T-cell (primary cell): ENCODE data around the gene AKT1. TPM values are rescaled to one million over a fixed set of nuclear protein-coding genes. Genes with fewer than 3 reads are reported as not detected.
A peak's percentile ranks its signal among the peaks of the same experiment; 100 is the strongest.

Experiments
- ATAC-seq, 4 experiments: fragments of 200-7000 bp in 3 of 4; fragments of 150-1000 bp in 1 of 4; cut with Tn5 transposase; replicated peaks in 1 of 4; 1 replicate in 3 of 4; 2 replicates in 1 of 4; pipeline ENCODE4 v1.10.0; 2021; ENCODE audit warnings: moderate library complexity in 3 of 4, mild to moderate bottlenecking in 2 of 4, moderate number of reproducible peaks in 1 of 4
- CTCF ChIA-PET, 2 donors: fragments of 300-600 bp; sonication (Branson Sonifier 250); formaldehyde crosslinking; loops; one replicate each; lab custom pipeline; 2022; ENCODE audit warnings: antibody characterized with exemption in 2 of 2; lab: Charles Lee
- POLR2A ChIA-PET, 2 donors: fragments of 300-600 bp; sonication (Branson Sonifier 250); formaldehyde crosslinking; loops; one replicate each; lab custom pipeline; 2022; ENCODE audit warnings: antibody characterized with exemption in 2 of 2; lab: Charles Lee
- DNase-seq, 35 experiments: peaks; one replicate each; pipeline versions ENCODE4 v3.0.0 to v3.0.0-alpha.2; 2013 to 2023
- H3K27ac ChIP-seq: one replicate; pipeline ENCODE4 v1.5.1; 2013; ENCODE audit warnings: low read length
- H3K27me3 ChIP-seq, 2 experiments: replicated peaks in 1 of 2; 1 replicate in 1 of 2; 2 replicates in 1 of 2; pipeline versions ENCODE4 v1.6.1 to v1.7.0; 2013; ENCODE audit warnings: low read length in 1 of 2, mixed read lengths in 1 of 2; ENCODE audit not compliant: control insufficient read depth in 2 of 2, insufficient read depth in 2 of 2; ENCODE audit errors: extremely low read depth in 1 of 2
- H3K36me3 ChIP-seq, 2 donors: 1 replicate in 1 of 2; 2 replicates in 1 of 2; pipeline versions ENCODE4 v1.6.1 to v1.7.0; 2013; ENCODE audit warnings: low read length in 1 of 2; ENCODE audit not compliant: control insufficient read depth in 2 of 2, insufficient read depth in 1 of 2; ENCODE audit errors: extremely low read depth in 1 of 2
- H3K4me1 ChIP-seq, 2 experiments: 1 replicate in 1 of 2; 2 replicates in 1 of 2; pipeline versions ENCODE4 v1.6.1 to v1.7.0; 2013; ENCODE audit warnings: low read length in 2 of 2, mixed read lengths in 1 of 2; ENCODE audit not compliant: insufficient read depth in 2 of 2, control insufficient read depth in 1 of 2; ENCODE audit errors: extremely low read depth in 1 of 2
- H3K4me3 ChIP-seq, 2 donors: 1 replicate in 1 of 2; 2 replicates in 1 of 2; pipeline versions ENCODE4 v1.5.1 to v1.7.0; 2013; ENCODE audit warnings: mild to moderate bottlenecking in 2 of 2, low read length in 1 of 2, moderate library complexity in 1 of 2; ENCODE audit not compliant: control insufficient read depth in 1 of 2; ENCODE audit errors: extremely low read depth in 1 of 2
- H3K9me3 ChIP-seq: 2 replicates; pipeline ENCODE4 v1.7.0; 2013
- H3K27ac Mint-ChIP-seq, 2 donors: one replicate each; pipeline ENCODE4 v1.8.0; 2020 to 2021; ENCODE audit warnings: mild to moderate bottlenecking in 2 of 2, mixed read lengths in 2 of 2
- H3K27me3 Mint-ChIP-seq, 2 donors: one replicate each; pipeline ENCODE4 v1.8.0; 2021 to 2022; ENCODE audit warnings: mixed read lengths in 2 of 2
- H3K36me3 Mint-ChIP-seq: one replicate; pipeline ENCODE4 v1.8.0; 2021; ENCODE audit warnings: mixed read lengths
- H3K4me1 Mint-ChIP-seq, 3 donors: one replicate each; pipeline ENCODE4 v1.8.0; 2020 to 2022; ENCODE audit warnings: mixed read lengths in 3 of 3, mild to moderate bottlenecking in 1 of 3
- H3K4me3 Mint-ChIP-seq, 3 donors: one replicate each; pipeline ENCODE4 v1.8.0; 2020 to 2022; ENCODE audit warnings: mild to moderate bottlenecking in 3 of 3, mixed read lengths in 3 of 3, moderate library complexity in 3 of 3
- H3K9me3 Mint-ChIP-seq, 3 donors: one replicate each; pipeline ENCODE4 v1.8.0; 2020 to 2022; ENCODE audit warnings: mixed read lengths in 3 of 3
- WGBS: methylation state at CpG from one replicate; pipeline ENCODE4 v1.1.5; 2013; ENCODE audit warnings: missing lambda C conversion rate; ENCODE audit not compliant: insufficient coverage; 5-methylcytosine and 5-hydroxymethylcytosine counted together
- total RNA-seq, 35 experiments: library from RNA in 6 of 35; stranded (reverse) in 6 of 35; fragments of 120-200 nt in 1 of 35; gene quantifications; one replicate each; pipeline versions ENCODE4 v1.2.1 to v1.2.4 and lab custom pipeline; 2013 to 2026

The AKT1 gene
- total RNA-seq, 5 donors from 2014 or later (not counting 1 experiment from before 2014, with no cell fraction given) = 68.4 to 113 (median 99.7) TPM

DNA sequence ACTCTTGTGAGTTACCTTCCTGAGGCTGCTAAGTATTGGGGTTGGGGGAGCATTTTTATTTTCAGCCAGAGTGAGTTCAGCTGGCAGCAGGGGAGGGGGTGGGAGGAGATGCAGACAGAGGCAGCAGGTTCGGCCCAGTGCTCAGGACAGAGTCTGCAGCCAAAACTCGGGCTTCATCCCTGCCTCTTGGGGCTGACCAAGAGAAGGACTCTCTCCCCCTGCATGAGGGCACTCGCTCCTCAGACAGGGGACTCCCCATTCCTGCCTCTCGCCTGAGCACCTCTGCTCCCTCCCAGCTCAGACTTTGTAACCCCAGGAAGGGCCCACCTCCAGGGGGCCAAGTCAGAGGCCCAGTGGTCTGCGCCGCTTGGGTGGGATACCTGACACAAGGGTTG lies 1.1 kb upstream of the AKT1 start:
- Mint-ChIP-seq H3K4me1 (peaks cover 45 to 46% (median 46%) of the 10 kb centered on the region in 3 donors), H3K36me3 (peaks cover under 1% of the 10 kb centered on the region), H3K9me3 (no peaks in the 10 kb centered on the region), H3K27ac (peak overlapping the region; percentile 76 to 86), H3K27me3 (no peaks in the 10 kb centered on the region), H3K4me3 (peak overlapping the region; percentile 67 to 76 (median 70))
- Histone ChIP-seq H3K27ac (no peak overlapping the region), H3K9me3 (no peaks in the 10 kb centered on the region), H3K27me3 (no peaks in the 10 kb centered on the region), H3K4me1 (peaks cover 10 to 59% of the 10 kb centered on the region in 2 experiments), H3K36me3 (peaks cover 5 to 7% of the 10 kb centered on the region in 2 donors), H3K4me3 (no peak overlapping the region)
- no peak for DNase-seq
- no peak for ATAC-seq
- 84% methylated on average over 3 of the region's 6 CpGs for WGBS
- POLR2A ChIA-PET = no interaction called here
- CTCF ChIA-PET = interaction anchor here in 1 of 2 donors (1.0 kb wide), 1 partner anchor 44 kb away, joined by 4 read pairs; the partner anchor contains the start of gene SIVA1

DNA sequence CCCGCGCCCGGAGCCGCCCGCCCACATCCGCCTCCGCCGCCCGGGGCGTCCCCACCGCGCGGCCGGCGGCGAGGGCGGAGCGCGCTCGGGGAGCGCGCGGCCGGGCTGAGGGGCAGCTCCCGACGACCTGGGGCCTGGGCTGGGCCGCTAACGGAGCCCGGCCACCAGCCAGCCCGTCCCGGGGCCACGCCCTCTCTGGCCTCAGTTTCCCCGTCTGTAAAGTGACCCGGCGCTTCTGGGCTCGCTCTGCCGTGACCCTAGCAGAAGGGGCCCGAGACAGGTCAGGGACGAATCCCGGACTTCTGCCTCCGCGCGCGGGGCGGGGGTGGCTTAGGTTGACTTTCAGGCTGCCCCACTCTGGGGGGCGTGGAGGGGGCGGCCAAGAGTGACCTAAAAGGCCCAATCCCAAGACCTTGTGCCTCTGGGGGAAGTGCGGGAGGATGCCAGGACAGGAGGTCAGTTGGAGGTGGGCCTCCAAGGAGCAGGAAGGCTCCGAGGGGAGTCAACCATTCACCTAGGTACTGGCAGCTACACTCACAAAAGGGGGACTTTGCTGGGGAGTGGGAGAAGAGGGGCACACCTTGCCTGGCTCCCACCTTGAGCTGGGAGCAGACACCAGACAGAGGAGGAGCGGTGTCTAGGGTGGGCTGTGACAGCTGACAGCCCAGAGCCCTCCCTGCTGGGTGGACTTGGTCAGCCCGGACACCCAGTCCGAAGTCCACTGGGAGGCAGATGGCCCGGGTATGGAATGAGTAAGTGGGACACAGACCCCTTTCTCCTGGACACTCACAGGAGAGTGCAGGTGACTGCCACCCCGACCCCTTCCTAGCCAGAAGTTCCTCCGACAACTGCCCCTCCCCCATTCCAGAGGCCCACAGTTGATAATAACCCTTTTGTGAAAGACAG lies 486 bp upstream of the AKT1 start:
- peaks cover 6 to 58% of the 10 kb centered on the region in 2 experiments for H3K4me1 ChIP-seq
- peak overlapping the region; percentile 49 to 52 for H3K4me3 ChIP-seq
- peak in 29 of 35 experiments; percentile 28 to 81 (median 52) for DNase-seq
- H3K9me3 ChIP-seq = no peaks in the 10 kb centered on the region
- H3K4me1 Mint-ChIP-seq = peaks cover 44 to 47% (median 45%) of the 10 kb centered on the region in 3 donors
- peak overlapping the region; percentile 76 to 86 for H3K27ac Mint-ChIP-seq
- H3K9me3 Mint-ChIP-seq = no peaks in the 10 kb centered on the region
- 4% methylated on average over 42 of the region's 55 CpGs for WGBS
- ATAC-seq = peak; percentile 59 to 66 (median 62)
- H3K36me3 ChIP-seq = peaks cover 5 to 10% of the 10 kb centered on the region in 2 donors
- H3K27me3 Mint-ChIP-seq = no peaks in the 10 kb centered on the region
- peak overlapping the region; percentile 85 for H3K27ac ChIP-seq
- peaks cover 3% of the 10 kb centered on the region for H3K36me3 Mint-ChIP-seq
- H3K27me3 ChIP-seq = no peaks in the 10 kb centered on the region
- peak overlapping the region; percentile 67 to 76 (median 70) for H3K4me3 Mint-ChIP-seq
- ChIA-PET POLR2A (no interaction called here), CTCF (interaction anchor here in 1 of 2 donors (1.0 kb wide), 1 partner anchor 43 kb away, joined by 4 read pairs; the partner anchor contains the start of gene SIVA1)

DNA sequence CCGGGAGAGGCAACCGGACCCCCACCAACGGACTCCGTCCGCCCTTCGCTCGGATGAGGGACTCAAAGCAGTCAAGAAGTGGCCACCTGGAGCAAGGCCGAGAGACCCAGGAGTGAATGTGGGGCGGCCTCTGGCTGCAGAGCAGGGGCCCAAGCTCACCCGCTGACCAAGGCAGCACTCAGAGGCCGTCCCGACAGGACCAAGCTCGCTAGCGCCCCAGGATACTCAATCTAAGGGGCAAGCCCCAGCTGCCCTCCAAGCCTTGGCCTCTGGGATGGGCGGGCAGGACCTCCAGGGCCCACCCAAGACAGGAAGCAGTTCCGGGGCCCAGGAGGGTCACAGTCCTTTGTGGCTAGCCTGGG lies 936 bp downstream of the AKT1 start:
- ChIA-PET POLR2A (no interaction called here), CTCF (interaction anchor here in 1 of 2 donors (0.5 kb wide), 1 partner anchor 18 kb away, joined by 11 read pairs; no protein-coding TSS in a partner anchor)
- Histone ChIP-seq H3K4me1 (peaks cover 6 to 63% of the 10 kb centered on the region in 2 experiments), H3K27me3 (no peaks in the 10 kb centered on the region), H3K4me3 (peak overlapping the region; percentile 69 to 75), H3K36me3 (peaks cover 5 to 24% of the 10 kb centered on the region in 2 donors), H3K27ac (no peak overlapping the region), H3K9me3 (no peaks in the 10 kb centered on the region)
- Mint-ChIP-seq H3K4me1 (peaks cover 44 to 52% (median 45%) of the 10 kb centered on the region in 3 donors), H3K27ac (peak overlapping the region; percentile 80 to 85), H3K4me3 (peak overlapping the region; percentile 83 to 91 (median 85)), H3K9me3 (no peaks in the 10 kb centered on the region), H3K36me3 (peaks cover 3% of the 10 kb centered on the region), H3K27me3 (no peaks in the 10 kb centered on the region)
- 31% methylated on average over 16 of the region's 16 CpGs for whole genome bisulfite sequencing
- DNase-seq (no peak), ATAC-seq (peak in 2 of 4 experiments; percentile 1)

DNA sequence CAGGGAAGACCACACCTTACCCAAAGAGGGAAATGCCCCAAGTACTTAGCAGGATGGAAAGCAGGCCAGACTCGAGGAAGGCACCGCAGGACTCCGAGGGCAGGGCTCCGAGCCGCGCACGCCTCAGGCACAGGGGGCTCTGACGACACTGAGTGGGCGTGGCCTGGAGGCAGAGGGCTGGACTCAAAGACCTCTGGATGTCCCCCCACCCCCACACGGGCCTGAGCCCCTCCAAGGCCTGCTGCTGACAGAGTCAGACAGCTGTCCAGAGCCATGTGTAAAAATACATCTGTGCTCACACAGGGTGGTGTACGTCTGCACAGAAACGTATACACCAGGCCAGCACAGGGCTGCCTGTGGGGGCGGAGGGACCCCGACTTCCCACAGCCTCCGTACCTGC lies 1.4 kb downstream of the AKT1 start:
- ATAC-seq (peak in 1 of 4 experiments; percentile 12), DNase-seq (peak in 11 of 35 experiments; percentile 22 to 50 (median 28))
- ChIA-PET CTCF (no interaction called here), POLR2A (no interaction called here)
- WGBS = 25% methylated on average over 12 of the region's 15 CpGs
- Histone ChIP-seq H3K27me3 (no peaks in the 10 kb centered on the region), H3K9me3 (no peaks in the 10 kb centered on the region), H3K4me3 (peak overlapping the region; percentile 69 to 75), H3K4me1 (peaks cover 6 to 64% of the 10 kb centered on the region in 2 experiments), H3K36me3 (peaks cover 5 to 26% of the 10 kb centered on the region in 2 donors), H3K27ac (no peak overlapping the region)
- Mint-ChIP-seq H3K4me1 (peaks cover 40 to 51% (median 42%) of the 10 kb centered on the region in 3 donors), H3K9me3 (no peaks in the 10 kb centered on the region), H3K4me3 (peak overlapping the region; percentile 83 to 91 (median 85)), H3K27ac (peak overlapping the region; percentile 80 to 85), H3K36me3 (peaks cover 3% of the 10 kb centered on the region), H3K27me3 (no peaks in the 10 kb centered on the region)

DNA sequence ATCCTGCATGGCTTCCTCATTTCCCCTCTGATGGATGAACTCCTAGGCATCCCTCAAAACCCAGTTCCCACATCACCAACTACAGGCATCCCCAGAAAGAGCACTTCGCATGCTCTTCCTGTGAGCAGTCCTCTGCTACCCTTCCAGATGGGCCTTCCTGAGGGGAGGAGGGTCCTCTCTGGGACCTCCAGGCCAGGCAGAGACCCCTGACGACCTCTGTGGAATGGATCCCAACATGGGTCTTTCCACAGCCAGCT lies 1.9 kb downstream of the AKT1 start:
- no peak overlapping the region for H3K4me3 ChIP-seq
- H3K27ac ChIP-seq = no peak overlapping the region
- Mint-ChIP-seq H3K27me3 (no peaks in the 10 kb centered on the region), H3K36me3 (peaks cover 3% of the 10 kb centered on the region), H3K4me3 (peak overlapping the region; percentile 83 to 91 (median 85)), H3K27ac (peak overlapping the region; percentile 36 to 85), H3K9me3 (no peaks in the 10 kb centered on the region), H3K4me1 (peaks cover 39 to 51% (median 42%) of the 10 kb centered on the region in 3 donors)
- ATAC-seq (no peak), DNase-seq (no peak)
- ChIA-PET POLR2A (no interaction called here), CTCF (no interaction called here)
- H3K9me3 ChIP-seq = no peaks in the 10 kb centered on the region
- WGBS = 83% methylated on average over 2 of the region's 2 CpGs
- H3K27me3 ChIP-seq = no peaks in the 10 kb centered on the region
- H3K36me3 ChIP-seq = peaks cover 5 to 26% of the 10 kb centered on the region in 2 donors
- H3K4me1 ChIP-seq = peaks cover 6 to 68% of the 10 kb centered on the region in 2 experiments

DNA sequence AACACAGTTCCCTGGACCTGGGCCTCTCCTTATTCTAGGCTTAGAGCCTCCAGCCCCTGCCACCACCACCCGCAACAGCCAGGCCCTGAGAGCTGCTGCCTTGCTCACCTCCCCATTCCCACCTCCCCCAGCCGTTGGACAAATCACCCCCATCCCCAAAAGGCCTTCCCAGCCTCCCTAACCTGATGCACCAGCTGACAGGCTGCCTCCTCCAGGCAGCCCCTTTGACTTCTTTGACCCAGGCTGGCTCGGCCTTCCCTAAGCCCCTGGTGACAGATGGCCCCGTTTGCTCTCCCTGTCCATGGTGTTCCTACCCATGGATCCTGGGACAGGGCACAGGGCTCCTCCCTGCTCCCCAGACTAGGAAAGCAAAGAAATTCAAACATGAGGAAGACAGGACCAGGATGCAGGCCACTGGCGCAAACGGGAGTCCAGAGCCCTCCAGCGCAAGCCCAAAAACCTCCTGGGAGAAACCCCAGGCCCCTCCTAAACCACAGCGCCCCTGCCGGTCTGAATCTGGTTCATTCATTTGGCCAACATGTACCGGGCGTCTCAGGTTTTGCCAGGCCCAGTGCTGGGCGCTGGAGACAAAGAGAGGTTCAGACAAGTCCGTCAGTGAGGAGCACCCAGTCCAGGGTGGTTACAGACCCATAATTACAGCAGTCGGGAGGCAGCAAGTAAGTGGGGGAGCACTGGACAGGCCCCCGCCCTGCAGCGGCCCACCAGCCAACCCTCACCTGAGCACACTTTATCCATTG lies 2.4 kb downstream of the AKT1 start:
- Histone ChIP-seq H3K9me3 (no peaks in the 10 kb centered on the region), H3K4me3 (no peak overlapping the region), H3K27me3 (no peaks in the 10 kb centered on the region), H3K4me1 (peaks cover 6 to 73% of the 10 kb centered on the region in 2 experiments), H3K36me3 (peaks cover 5 to 26% of the 10 kb centered on the region in 2 donors), H3K27ac (no peak overlapping the region)
- H3K4me1 Mint-ChIP-seq = peaks cover 39 to 53% (median 45%) of the 10 kb centered on the region in 3 donors
- WGBS = 94% methylated on average over 16 of the region's 16 CpGs
- H3K4me3 Mint-ChIP-seq = peak overlapping the region; percentile 83 to 91 (median 85)
- CTCF ChIA-PET = no interaction called here
- POLR2A ChIA-PET = no interaction called here
- ATAC-seq = no peak
- H3K27ac Mint-ChIP-seq = peak overlapping the region; percentile 36 to 85
- DNase-seq = no peak
- H3K36me3 Mint-ChIP-seq = peaks cover 3% of the 10 kb centered on the region
- H3K9me3 Mint-ChIP-seq = no peaks in the 10 kb centered on the region
- H3K27me3 Mint-ChIP-seq = no peaks in the 10 kb centered on the region
